RWPE2 (cell line): Measurements from ENCODE around the gene TARBP1.

ENCODE experiments used
- ATAC-seq: fragments of 200-7000 bp; cut with Tn5 transposase; 3 replicates; pipeline ENCODE4 v1.9.1; 2021; ENCODE audit warnings: low read depth
- DNase-seq: peaks from one replicate; pipeline ENCODE4 v3.0.0-alpha.2; 2020; ENCODE audit warnings: low spot score
- H3K27ac ChIP-seq: fragments of 450-650 bp; 2 replicates; pipeline ENCODE4 v1.5.1; 2017; ENCODE audit warnings: mild to moderate bottlenecking; ENCODE audit not compliant: poor library complexity, severe bottlenecking
- H3K27me3 ChIP-seq: fragments of 250-450 bp; sonication (Bioruptor Pico); 2 replicates; pipeline ENCODE4 v1.5.1; 2021; ENCODE audit warnings: mild to moderate bottlenecking, moderate library complexity; ENCODE audit not compliant: insufficient read depth, poor library complexity, severe bottlenecking
- H3K36me3 ChIP-seq: fragments of 250-450 bp; sonication (Bioruptor Pico); 2 replicates; pipeline ENCODE4 v1.5.1; 2020; ENCODE audit warnings: low read depth, mild to moderate bottlenecking, moderate library complexity
- H3K4me1 ChIP-seq: fragments of 250-450 bp; sonication (Bioruptor Pico); 2 replicates; pipeline ENCODE4 v1.5.1; 2021; ENCODE audit warnings: mild to moderate bottlenecking, moderate library complexity; ENCODE audit not compliant: insufficient read depth, poor library complexity, severe bottlenecking
- H3K4me3 ChIP-seq: fragments of 250-450 bp; sonication (Bioruptor Pico); 2 replicates; pipeline ENCODE4 v1.5.1; 2021; ENCODE audit warnings: mild to moderate bottlenecking, moderate library complexity; ENCODE audit not compliant: severe bottlenecking
- H3K9me3 ChIP-seq: fragments of 250-450 bp; sonication (Bioruptor Pico); 2 replicates; pipeline ENCODE4 v1.5.1; 2021; ENCODE audit warnings: mild to moderate bottlenecking, moderate library complexity; ENCODE audit not compliant: severe bottlenecking
- CTCF ChIP-seq: fragments of 450-650 bp; IDR thresholded peaks from one replicate; pipeline ENCODE4 v1.5.1; 2017; ENCODE audit warnings: mild to moderate bottlenecking, moderate library complexity; ENCODE audit not compliant: poor library complexity, severe bottlenecking

The TARBP1 gene

DNA sequence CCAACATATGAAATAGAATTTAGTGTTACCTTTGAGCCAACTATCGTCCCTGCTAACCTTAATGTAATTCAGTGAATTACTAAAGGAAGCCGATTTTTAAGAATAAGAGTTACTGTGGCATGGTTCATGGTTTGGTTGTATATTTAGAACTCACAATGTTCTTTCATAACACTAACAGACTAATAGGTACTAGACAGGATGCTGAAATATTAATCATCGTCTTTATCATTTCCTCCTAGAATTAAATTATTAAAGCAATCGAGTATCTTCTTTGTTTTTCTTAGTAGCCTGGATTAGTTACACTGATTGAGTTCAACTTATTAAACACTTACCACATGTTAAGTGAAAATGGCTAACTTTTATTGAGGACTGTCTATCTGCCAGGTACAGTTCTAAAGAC is 47.7 kb downstream of the TARBP1 start:
- Histone ChIP-seq H3K4me1 (no peaks in the 10 kb centered on the region), H3K27ac (no peak overlapping the region), H3K9me3 (no peaks in the 10 kb centered on the region), H3K36me3 (peaks cover 59% of the 10 kb centered on the region), H3K27me3 (no peaks in the 10 kb centered on the region), H3K4me3 (no peak overlapping the region)
- TF ChIP-seq CTCF = no peak
- ATAC-seq (no peak), DNase-seq (no peak)

DNA sequence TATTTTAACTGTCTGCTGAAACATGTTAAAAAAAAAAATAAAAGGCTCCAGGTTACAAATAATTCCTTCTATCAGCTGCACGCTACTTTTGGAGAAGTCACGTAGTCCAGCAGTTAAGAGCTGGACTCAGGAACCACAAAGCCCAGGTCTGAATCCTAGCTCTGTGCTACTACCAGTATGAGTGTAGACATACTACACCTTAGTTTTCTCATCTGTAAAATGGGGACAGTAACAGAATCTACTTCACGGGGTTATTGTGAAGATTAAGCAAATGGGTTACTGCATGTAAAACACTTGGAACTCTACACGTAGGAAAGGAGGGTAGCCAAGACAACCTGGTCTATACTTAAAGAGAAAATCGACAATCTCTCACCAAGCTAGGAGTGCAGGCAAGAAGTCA is 48.3 kb downstream of the TARBP1 start:
- Histone ChIP-seq H3K9me3 (no peaks in the 10 kb centered on the region), H3K27ac (no peak overlapping the region), H3K27me3 (no peaks in the 10 kb centered on the region), H3K36me3 (peaks cover 65% of the 10 kb centered on the region), H3K4me1 (no peaks in the 10 kb centered on the region), H3K4me3 (no peak overlapping the region)
- TF ChIP-seq CTCF = no peak
- ATAC-seq (no peak), DNase-seq (no peak)

GRCh38 chr1:234429434-234429806 is 49.6 kb downstream of the TARBP1 start:
- no peaks in the 10 kb centered on the region for H3K9me3 ChIP-seq
- H3K27ac ChIP-seq = no peak overlapping the region
- no peaks in the 10 kb centered on the region for H3K4me1 ChIP-seq
- no peak for TF ChIP-seq CTCF
- ATAC-seq (no peak), DNase-seq (no peak)
- H3K36me3 ChIP-seq = peaks cover 76% of the 10 kb centered on the region
- H3K4me3 ChIP-seq = no peak overlapping the region
- H3K27me3 ChIP-seq = no peaks in the 10 kb centered on the region

DNA sequence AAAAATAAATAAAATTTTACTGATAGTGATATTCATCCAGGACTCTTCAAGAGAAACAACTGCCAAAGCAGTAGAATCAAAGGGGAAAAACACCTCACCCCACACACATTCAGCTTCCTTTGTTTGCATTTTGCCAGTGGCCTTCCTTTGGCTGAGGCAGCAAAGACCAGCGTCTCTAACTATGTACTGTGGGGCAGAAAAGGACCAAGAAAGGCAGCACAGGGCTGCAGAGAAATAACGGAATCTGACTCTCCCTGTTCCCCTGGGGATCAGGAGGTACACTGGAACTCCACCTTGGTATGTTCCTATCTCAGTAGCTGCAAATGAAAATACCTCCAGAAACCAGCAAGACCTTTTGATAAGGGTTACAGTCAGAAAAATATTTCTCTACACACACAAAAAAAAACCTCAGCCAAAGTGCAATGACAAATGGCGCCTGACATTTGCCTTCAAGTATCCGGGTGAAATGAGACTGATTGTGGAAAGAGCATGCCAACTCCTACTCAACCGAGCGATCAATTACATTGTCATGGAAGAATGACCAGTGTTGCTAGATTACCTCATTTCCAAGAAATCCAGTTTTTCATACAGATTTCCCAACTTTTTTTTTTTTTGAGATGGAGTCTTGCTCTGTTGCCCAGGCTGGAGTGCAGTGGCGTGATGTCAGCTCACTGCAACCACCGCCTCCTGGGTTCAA is 50.9 kb downstream of the TARBP1 start:
- H3K4me1 ChIP-seq = no peaks in the 10 kb centered on the region
- TF ChIP-seq CTCF = no peak
- H3K4me3 ChIP-seq = no peak overlapping the region
- H3K27ac ChIP-seq = no peak overlapping the region
- H3K9me3 ChIP-seq = no peaks in the 10 kb centered on the region
- DNase-seq = no peak
- H3K27me3 ChIP-seq = no peaks in the 10 kb centered on the region
- peaks cover 76% of the 10 kb centered on the region for H3K36me3 ChIP-seq
- ATAC-seq = no peak

DNA sequence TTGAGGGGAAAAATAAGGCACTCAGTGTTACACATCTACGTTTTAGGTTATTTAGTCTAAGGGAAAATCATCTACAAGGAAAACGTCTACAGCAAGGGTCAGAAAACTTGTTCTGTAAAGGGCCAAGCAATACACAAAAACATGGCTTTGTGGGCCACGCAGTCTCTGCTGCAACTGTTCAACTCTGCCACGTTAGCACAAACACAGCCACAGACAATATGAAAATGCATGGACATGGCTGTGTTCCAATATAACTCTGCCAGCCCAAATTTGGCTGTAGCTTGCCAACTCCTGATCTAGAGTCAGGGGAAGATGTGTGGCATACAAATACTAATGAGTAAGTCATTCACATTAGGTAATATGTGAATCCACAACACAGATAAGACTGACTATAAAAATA is 65.0 kb downstream of the TARBP1 start:
- Histone ChIP-seq H3K27me3 (no peaks in the 10 kb centered on the region), H3K9me3 (no peaks in the 10 kb centered on the region), H3K4me3 (no peak overlapping the region), H3K36me3 (peaks cover 20% of the 10 kb centered on the region), H3K4me1 (no peaks in the 10 kb centered on the region), H3K27ac (no peak overlapping the region)
- no peak for ATAC-seq
- DNase-seq = no peak
- no peak for TF ChIP-seq CTCF
